HG02642 (cell line): ENCODE results near the gene TPCN2.

Experiments
- ATAC-seq: cut with Tn5 transposase; IDR thresholded peaks from one replicate; pipeline ENCODE4 v1.9.1; 2021; ENCODE audit warnings: mild to moderate bottlenecking; ENCODE audit not compliant: unreplicated experiment, poor library complexity

The TPCN2 gene

GRCh38 chr11:69157156-69157821 is 108.6 kb downstream of the TPCN2 start:
- ATAC-seq: no peak

GRCh38 chr11:69157822-69158231 is 109.1 kb downstream of the TPCN2 start:
- no peak for ATAC-seq

GRCh38 chr11:69158301-69159149 is 109.8 kb downstream of the TPCN2 start:
- no peak for ATAC-seq

- ATAC-seq: no peak
These were observed 110.6 kb downstream of the TPCN2 start for GRCh38 chr11:69159150-69159852.

GRCh38 chr11:69160296-69161116 is 111.8 kb downstream of the TPCN2 start:
- no peak for ATAC-seq

- no peak for ATAC-seq
These were observed 112.3 kb downstream of the TPCN2 start for GRCh38 chr11:69161117-69161407.

GRCh38 chr11:69162505-69162904 is 113.8 kb downstream of the TPCN2 start:
- ATAC-seq: no peak

- ATAC-seq: no peak
These were observed 115.1 kb downstream of the TPCN2 start for GRCh38 chr11:69163842-69164241.

- ATAC-seq: no peak
These were observed 116.1 kb downstream of the TPCN2 start for GRCh38 chr11:69164824-69165223.

- no peak for ATAC-seq
These were observed 117.0 kb downstream of the TPCN2 start for GRCh38 chr11:69165775-69166174.

- peak; percentile 89 for ATAC-seq
These were observed 117.7 kb downstream of the TPCN2 start for GRCh38 chr11:69166218-69167115.

GRCh38 chr11:69167130-69167915 is 118.6 kb downstream of the TPCN2 start:
- ATAC-seq: no peak

GRCh38 chr11:69167916-69168691 is 119.4 kb downstream of the TPCN2 start:
- no peak for ATAC-seq

GRCh38 chr11:69169479-69169878 is 120.7 kb downstream of the TPCN2 start:
- ATAC-seq: no peak

GRCh38 chr11:69170704-69171103 is 122.0 kb downstream of the TPCN2 start:
- no peak for ATAC-seq

GRCh38 chr11:69171476-69172240 is 122.9 kb downstream of the TPCN2 start:
- no peak for ATAC-seq

- ATAC-seq: no peak
These were observed 123.9 kb downstream of the TPCN2 start for GRCh38 chr11:69172674-69173073.
